HG02870 (cell line): ENCODE measurements around the gene ZCCHC8.
"Not testable (repeated sequence)": the region's sequence is repeated elsewhere in the genome, so short reads cannot be mapped to it uniquely, and the experiment has no call there.

Source experiments
- ATAC-seq: cut with Tn5 transposase; IDR thresholded peaks from one replicate; pipeline ENCODE4 v1.9.1; 2021; ENCODE audit warnings: mild to moderate bottlenecking, moderate library complexity; ENCODE audit not compliant: unreplicated experiment

ZCCHC8 gene

GRCh38 chr12:122435186-122435585 lies 65.5 kb downstream of the ZCCHC8 start:
- no peak for ATAC-seq

DNA sequence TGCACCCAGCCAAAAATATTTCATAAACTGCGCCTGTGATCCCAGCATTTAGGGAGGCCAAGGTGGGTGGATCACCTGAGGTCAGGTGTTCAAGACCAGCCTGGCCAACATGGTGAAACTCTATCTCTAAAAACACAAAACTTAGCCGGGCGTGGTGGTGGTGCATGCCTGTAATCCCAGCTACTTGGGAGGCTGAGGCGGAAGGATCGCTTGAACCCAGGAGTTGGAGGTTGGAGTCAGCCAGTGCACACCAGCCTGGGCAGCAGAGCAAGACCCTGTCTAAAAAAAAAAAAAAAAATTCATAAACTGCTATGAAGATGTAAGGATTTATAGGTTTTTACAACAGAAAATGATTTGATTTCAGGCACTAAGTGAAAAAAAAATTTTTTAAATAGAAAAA lies 71.7 kb downstream of the ZCCHC8 start:
- not testable (repeated sequence) for ATAC-seq

- no peak for ATAC-seq
These were observed 73.3 kb downstream of the ZCCHC8 start for GRCh38 chr12:122427403-122427802.

- ATAC-seq, result no peak
These were observed 77.2 kb downstream of the ZCCHC8 start for GRCh38 chr12:122423258-122424165.

- ATAC-seq, result no peak
These were observed 77.9 kb downstream of the ZCCHC8 start for GRCh38 chr12:122422730-122423257.

- ATAC-seq, result peak; percentile 56
These were observed 78.7 kb downstream of the ZCCHC8 start, which contains the start of gene CLIP1 for GRCh38 chr12:122421821-122422729. Gene CLIP1 (minus strand): TSS chr12:122422669. CDS start chr12:122380452, 42,217 bp downstream.
